Measurements from ENCODE around the gene FAM118B.

DNA sequence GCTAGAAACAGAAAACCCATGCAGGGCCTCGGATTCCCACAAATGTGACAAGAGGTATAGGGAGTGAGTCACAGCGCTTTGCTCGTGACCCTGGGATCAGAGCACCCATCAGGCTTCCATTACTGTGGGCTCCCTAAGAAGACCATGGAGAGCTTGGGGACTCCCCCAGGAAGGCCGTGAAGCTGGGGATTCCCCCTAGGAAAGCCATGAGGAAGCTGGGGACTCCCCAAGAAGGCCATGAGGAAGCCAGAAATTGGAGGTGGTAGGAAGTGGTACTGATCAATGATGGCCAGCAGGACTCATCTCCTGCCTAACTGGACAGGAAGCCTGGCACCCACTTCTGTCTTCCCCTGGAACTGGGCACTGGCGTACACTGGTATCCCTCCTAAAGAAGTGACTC lies 82.1 kb downstream of the FAM118B start:
- TF ChIP-seq, protein P1, sequence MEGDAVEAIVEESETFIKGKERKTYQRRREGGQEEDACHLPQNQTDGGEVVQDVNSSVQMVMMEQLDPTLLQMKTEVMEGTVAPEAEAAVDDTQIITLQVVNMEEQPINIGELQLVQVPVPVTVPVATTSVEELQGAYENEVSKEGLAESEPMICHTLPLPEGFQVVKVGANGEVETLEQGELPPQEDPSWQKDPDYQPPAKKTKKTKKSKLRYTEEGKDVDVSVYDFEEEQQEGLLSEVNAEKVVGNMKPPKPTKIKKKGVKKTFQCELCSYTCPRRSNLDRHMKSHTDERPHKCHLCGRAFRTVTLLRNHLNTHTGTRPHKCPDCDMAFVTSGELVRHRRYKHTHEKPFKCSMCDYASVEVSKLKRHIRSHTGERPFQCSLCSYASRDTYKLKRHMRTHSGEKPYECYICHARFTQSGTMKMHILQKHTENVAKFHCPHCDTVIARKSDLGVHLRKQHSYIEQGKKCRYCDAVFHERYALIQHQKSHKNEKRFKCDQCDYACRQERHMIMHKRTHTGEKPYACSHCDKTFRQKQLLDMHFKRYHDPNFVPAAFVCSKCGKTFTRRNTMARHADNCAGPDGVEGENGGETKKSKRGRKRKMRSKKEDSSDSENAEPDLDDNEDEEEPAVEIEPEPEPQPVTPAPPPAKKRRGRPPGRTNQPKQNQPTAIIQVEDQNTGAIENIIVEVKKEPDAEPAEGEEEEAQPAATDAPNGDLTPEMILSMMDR (IDR thresholded peaks at IDR 0.05; ENCODE audit: insufficient read depth, low read length, poor library complexity, severe bottlenecking): no peak
- no peak for TF ChIP-seq EZH2phosphoT487 (conservative IDR thresholded peaks at IDR 0.05; ENCODE audit: low read length)

All from SU-DHL-6 (cell line).